Prostate gland (tissue), 2 donors: Measurements from ENCODE around the gene PRKAB2.

Experiments
- CTCF ChIP-seq, 4 experiments: fragments of 200-600 bp in 2 of 4; fragments of 450-650 bp in 2 of 4; sonication (generic) in 2 of 4; IDR thresholded peaks; 1 replicate in 3 of 4; 2 replicates in 1 of 4; pipeline ENCODE4 v1.5.1; 2016 to 2019; ENCODE audit warnings: antibody characterized with exemption in 4 of 4, mild to moderate bottlenecking in 2 of 4, moderate library complexity in 2 of 4
- POLR2A ChIP-seq: fragments of 450-650 bp; IDR thresholded peaks from one replicate; pipeline ENCODE4 v1.6.1; 2016; ENCODE audit warnings: antibody characterized with exemption, mild to moderate bottlenecking
- POLR2AphosphoS5 ChIP-seq: sonication (generic); formaldehyde crosslinking; IDR thresholded peaks from one replicate; pipeline ENCODE4 v1.6.1; 2017; ENCODE audit warnings: antibody characterized with exemption

- TF ChIP-seq CTCF (IDR thresholded peaks at IDR 0.05) = no peak
- TF ChIP-seq POLR2A = no peak
- TF ChIP-seq POLR2AphosphoS5 = no peak
Measured at GRCh38 chr1:147109041-147109440, 63.2 kb downstream of the PRKAB2 start.
